OCI-LY3 (cell line): Measurements from ENCODE around the gene HOXD12.

Source experiments
- H2AFZ ChIP-seq: fragments of 200-600, 300-600 bp; shearing (Covaris generic); 2 replicates; pipeline ENCODE4 v1.6.0; 2014; ENCODE audit warnings: antibody characterized with exemption, low read depth, low read length
- H3K27ac ChIP-seq: fragments of 200-600, 300-600 bp; sonication (generic); 2 replicates; pipeline ENCODE4 v1.5.1; 2014; ENCODE audit warnings: mild to moderate bottlenecking, low read length, moderate library complexity, mixed read lengths
- H3K27me3 ChIP-seq: fragments of 200-600, 300-600 bp; sonication (generic); 2 replicates; pipeline ENCODE4 v1.6.1; 2014; ENCODE audit warnings: low read depth, low read length, mixed read lengths
- H3K36me3 ChIP-seq: fragments of 200-600, 300-600 bp; sonication (generic); replicated peaks from 2 replicates; pipeline ENCODE3; 2014; ENCODE audit warnings: low read depth, low read length, mixed read lengths
- H3K4me1 ChIP-seq: fragments of 300-600, 200-600 bp; sonication (generic); 2 replicates; pipeline ENCODE4 v1.6.1; 2014; ENCODE audit warnings: low read length, mixed read lengths
- H3K4me2 ChIP-seq: fragments of 200-600, 300-600 bp; sonication (generic); 2 replicates; pipeline ENCODE4 v1.6.1; 2014; ENCODE audit warnings: low read length, mixed read lengths
- H3K4me3 ChIP-seq: fragments of 300-600, 200-600 bp; sonication (generic); 2 replicates; pipeline ENCODE4 v1.5.1; 2014; ENCODE audit warnings: antibody characterized with exemption, mild to moderate bottlenecking, low read length, moderate library complexity
- H3K79me2 ChIP-seq: fragments of 300-600, 200-600 bp; shearing (Covaris generic); 2 replicates; pipeline ENCODE4 v1.6.1; 2014; ENCODE audit warnings: mild to moderate bottlenecking, low read length, mixed read lengths
- H3K9ac ChIP-seq: fragments of 300-600, 200-600 bp; shearing (Covaris generic); 2 replicates; pipeline ENCODE4 v1.6.0; 2014; ENCODE audit warnings: mild to moderate bottlenecking, low read length, moderate library complexity
- H3K9me3 ChIP-seq: fragments of 200-600, 300-600 bp; shearing (Covaris generic); 2 replicates; pipeline ENCODE4 v1.6.1; 2014; ENCODE audit warnings: low read length, mixed read lengths; ENCODE audit not compliant: insufficient read depth
- H4K20me1 ChIP-seq: fragments of 200-600, 300-600 bp; sonication (generic); 2 replicates; pipeline ENCODE4 v1.6.1; 2016; ENCODE audit warnings: low read length, mixed read lengths; ENCODE audit not compliant: insufficient read depth
- EZH2phosphoT487 ChIP-seq: fragments of 200-600 bp; shearing (Covaris generic); IDR thresholded peaks from 2 replicates; pipeline ENCODE4 v1.6.1; 2018; ENCODE audit warnings: antibody characterized with exemption, mixed run types, low read depth
- TF ChIP-seq, protein P1 (sequence below): fragments of 200-600, 300-600 bp; sonication (generic); IDR thresholded peaks from 2 replicates; pipeline ENCODE4 v1.5.1; 2014; ENCODE audit warnings: antibody characterized with exemption, low read length, low read depth

HOXD12 gene

DNA sequence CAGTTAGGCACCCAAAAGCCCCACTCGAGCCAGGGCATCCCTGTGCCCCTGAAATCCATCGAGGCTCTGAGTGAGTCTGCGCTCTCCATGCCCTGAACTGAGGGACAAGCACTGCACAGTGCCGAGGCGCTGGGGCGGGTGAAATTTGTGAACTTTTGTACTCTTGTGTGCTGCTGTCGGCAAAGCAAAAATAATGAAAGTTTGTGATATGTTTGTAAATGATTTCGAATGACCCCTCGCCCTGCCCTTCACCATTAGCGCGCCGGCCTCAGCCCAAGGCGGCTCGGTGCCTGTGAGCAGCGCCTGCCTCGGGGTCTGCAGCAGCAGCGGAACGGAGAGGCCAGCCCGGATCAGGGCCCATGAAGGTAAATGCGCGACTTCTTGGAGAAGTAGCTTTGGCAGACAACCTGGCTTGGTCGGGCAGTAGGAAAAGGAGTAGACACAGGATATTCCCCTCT, 49.9 kb downstream of the HOXD12 start:
- no peak overlapping the region for H3K4me3 ChIP-seq
- H3K9me3 ChIP-seq: no peaks in the 10 kb centered on the region
- no peak overlapping the region for H3K27ac ChIP-seq
- no peak for TF ChIP-seq EZH2phosphoT487
- TF ChIP-seq, protein P1, sequence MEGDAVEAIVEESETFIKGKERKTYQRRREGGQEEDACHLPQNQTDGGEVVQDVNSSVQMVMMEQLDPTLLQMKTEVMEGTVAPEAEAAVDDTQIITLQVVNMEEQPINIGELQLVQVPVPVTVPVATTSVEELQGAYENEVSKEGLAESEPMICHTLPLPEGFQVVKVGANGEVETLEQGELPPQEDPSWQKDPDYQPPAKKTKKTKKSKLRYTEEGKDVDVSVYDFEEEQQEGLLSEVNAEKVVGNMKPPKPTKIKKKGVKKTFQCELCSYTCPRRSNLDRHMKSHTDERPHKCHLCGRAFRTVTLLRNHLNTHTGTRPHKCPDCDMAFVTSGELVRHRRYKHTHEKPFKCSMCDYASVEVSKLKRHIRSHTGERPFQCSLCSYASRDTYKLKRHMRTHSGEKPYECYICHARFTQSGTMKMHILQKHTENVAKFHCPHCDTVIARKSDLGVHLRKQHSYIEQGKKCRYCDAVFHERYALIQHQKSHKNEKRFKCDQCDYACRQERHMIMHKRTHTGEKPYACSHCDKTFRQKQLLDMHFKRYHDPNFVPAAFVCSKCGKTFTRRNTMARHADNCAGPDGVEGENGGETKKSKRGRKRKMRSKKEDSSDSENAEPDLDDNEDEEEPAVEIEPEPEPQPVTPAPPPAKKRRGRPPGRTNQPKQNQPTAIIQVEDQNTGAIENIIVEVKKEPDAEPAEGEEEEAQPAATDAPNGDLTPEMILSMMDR: no peak
- H3K9ac ChIP-seq: no peak overlapping the region
- peaks cover 3% of the 10 kb centered on the region; the same call in 1 of the 2 replicates for H3K27me3 ChIP-seq
- H3K36me3 ChIP-seq: no peaks in the 10 kb centered on the region
- H4K20me1 ChIP-seq: no peaks in the 10 kb centered on the region
- H2AFZ ChIP-seq: no peak overlapping the region
- H3K4me1 ChIP-seq: no peaks in the 10 kb centered on the region
- H3K79me2 ChIP-seq: no peaks in the 10 kb centered on the region
- no peak overlapping the region for H3K4me2 ChIP-seq

DNA sequence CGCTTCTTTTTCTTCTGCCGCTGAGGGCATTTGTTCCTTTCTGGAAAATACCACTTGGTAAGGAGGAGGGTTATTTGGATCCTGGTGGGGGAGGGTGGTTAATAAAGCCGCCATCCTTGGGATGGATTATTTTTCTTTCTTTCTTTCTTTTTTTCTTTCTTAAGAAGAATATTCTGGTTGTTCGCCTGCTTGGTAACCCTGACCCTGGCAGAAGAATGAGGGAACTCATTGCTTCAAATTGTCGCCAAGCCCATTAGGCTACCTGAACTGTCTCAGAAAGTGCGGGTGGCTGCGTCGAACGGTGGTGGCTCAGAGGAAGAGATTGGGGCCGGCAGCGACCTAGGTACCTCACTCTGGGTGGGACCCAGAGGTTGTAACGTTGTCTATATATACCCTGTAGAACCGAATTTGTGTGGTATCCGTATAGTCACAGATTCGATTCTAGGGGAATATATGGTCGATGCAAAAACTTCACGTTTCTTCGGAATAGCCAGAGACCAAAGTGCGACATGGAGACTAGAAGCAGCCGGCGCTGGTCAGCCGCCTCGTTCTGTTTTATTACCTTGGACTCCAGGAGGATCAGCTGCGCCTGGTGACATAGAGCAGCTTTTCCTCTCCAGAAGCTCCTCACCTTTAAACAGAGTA, 50.5 kb downstream of the HOXD12 start:
- Histone ChIP-seq H3K79me2 (no peaks in the 10 kb centered on the region), H3K4me2 (no peak overlapping the region), H3K4me1 (no peaks in the 10 kb centered on the region), H3K9me3 (no peaks in the 10 kb centered on the region), H4K20me1 (no peaks in the 10 kb centered on the region), H2AFZ (no peak overlapping the region), H3K4me3 (no peak overlapping the region), H3K36me3 (no peaks in the 10 kb centered on the region), H3K27me3 (peaks cover 3% of the 10 kb centered on the region; the same call in 1 of the 2 replicates), H3K27ac (no peak overlapping the region), H3K9ac (no peak overlapping the region)
- no peak for TF ChIP-seq EZH2phosphoT487
- TF ChIP-seq, protein P1: no peak

DNA sequence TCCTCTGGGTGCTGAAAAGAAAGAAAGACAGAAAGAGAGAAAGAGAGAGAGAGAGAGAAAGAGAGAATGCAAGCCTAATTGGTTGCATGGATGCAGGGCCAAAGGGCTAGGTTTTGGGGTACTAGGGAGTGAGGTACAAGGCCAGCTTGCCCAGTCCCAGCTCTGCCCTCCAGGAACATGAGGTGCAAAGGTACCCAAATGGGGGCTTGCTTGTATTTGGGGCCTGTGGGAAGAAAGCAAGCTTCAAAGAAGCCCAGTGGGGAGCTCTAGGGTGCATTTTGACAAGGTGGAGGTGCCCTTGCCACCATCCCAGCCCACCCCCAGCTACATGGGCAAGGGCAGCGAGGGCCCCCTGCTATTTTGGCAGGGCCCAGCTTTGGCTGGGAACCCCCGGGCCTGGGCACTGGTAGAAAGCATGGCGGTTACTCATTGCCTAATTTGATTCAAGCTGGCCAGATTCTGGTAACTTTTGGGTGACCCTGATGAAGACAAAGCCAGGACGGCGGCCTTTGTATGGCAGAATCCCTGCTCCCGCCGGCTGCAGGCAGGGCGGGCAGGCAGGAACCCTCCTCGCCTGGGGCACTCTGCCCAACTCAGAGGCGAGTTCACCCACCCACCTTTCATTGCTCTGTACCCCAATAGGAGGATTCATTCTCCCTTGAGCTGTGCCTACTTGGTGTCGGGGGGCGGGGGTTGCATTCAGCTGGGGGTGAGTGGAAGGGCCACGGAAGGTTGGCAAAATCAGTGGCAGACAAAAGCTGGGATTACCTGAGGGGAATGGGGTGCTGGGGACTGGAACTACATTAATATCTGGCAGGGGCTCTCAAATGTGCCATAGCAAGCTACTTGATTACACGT, 51.2 kb downstream of the HOXD12 start:
- H3K27me3 ChIP-seq: peaks cover 3% of the 10 kb centered on the region; the same call in 1 of the 2 replicates
- TF ChIP-seq, protein P1: no peak
- TF ChIP-seq EZH2phosphoT487: no peak
- H2AFZ ChIP-seq: no peak overlapping the region
- H3K9me3 ChIP-seq: no peaks in the 10 kb centered on the region
- H3K4me2 ChIP-seq: no peak overlapping the region
- no peaks in the 10 kb centered on the region for H4K20me1 ChIP-seq
- H3K79me2 ChIP-seq: no peaks in the 10 kb centered on the region
- no peaks in the 10 kb centered on the region for H3K4me1 ChIP-seq
- no peak overlapping the region for H3K9ac ChIP-seq
- H3K4me3 ChIP-seq: no peak overlapping the region
- no peaks in the 10 kb centered on the region for H3K36me3 ChIP-seq
- H3K27ac ChIP-seq: no peak overlapping the region
